Measurements from ENCODE around the gene SPAG16.

Gene SPAG16

DNA sequence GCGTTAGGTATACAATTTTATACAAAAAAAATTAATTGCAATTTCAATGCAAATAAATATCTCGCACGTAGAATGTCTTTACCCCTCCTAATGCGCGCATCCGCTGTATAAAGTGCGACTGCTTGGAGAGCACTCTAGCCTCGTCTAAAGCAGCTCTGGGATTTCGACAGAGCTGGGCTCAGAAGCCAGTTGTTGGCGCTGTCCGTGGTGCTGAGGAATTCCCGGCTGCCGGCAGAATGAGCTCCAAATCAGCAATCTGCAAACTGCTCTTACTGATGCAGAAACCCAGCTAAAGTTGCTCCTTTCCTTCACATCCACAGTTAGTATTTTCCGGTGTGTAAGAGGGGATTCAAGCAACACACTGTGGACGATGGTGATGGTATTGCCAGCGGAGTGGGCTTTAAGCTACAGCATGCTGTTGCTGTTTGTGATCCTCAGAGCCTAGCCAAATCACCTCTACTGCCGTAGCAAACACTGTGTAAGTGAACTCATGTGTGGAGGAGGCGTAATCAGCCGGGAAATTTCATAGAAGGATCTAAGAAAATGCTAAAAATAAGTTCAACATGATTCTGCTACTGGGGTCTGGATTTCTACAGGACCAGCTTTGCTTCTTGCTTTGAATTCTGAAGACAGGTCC lies 1126.8 kb downstream of the SPAG16 start, which contains the start of gene VWC2L:
Gene VWC2L, plus strand, starts transcription at position 137 of the 637 bp plus-strand sequence. CDS start 3,140 bp downstream, outside the sequence.
- peak; percentile 71 for DNase-seq

DNA sequence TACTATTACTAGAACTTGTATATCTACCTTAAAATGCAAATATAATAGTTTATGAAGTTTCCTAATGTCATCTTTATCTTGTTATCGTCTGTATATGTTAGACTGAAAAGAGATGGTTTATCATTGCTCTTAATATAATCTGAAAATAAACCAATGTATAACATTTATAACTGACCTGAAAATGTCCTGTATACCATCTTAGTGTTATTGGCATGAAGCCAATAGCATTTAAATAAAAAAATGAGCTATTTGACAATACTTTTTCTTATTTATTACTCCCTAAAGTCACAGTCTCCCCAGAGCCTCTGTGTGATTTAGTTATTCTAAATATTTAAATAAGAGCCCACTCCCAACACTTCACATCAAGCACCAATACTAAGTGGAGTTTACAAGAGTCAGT lies 1128.4 kb downstream of the SPAG16 start:
- no peak for DNase-seq

DNA sequence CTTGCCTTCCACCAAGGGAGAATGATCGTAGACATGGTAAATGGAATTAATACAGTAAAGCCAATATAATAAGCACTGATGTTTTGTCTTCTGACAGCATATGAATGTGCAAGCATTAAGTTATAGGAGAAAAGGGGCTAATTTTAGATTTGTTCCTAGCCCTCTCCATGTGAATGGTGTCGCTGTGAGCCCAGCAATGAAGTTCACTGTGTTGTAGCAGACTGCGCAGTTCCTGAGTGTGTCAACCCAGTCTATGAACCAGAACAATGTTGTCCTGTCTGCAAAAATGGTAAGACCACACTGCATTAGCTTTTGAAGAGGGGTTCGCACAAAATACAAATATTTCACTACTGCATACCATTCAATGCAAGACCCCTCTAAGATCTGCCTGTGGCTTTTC lies 1152.2 kb downstream of the SPAG16 start:
- no peak for DNase-seq

DNA sequence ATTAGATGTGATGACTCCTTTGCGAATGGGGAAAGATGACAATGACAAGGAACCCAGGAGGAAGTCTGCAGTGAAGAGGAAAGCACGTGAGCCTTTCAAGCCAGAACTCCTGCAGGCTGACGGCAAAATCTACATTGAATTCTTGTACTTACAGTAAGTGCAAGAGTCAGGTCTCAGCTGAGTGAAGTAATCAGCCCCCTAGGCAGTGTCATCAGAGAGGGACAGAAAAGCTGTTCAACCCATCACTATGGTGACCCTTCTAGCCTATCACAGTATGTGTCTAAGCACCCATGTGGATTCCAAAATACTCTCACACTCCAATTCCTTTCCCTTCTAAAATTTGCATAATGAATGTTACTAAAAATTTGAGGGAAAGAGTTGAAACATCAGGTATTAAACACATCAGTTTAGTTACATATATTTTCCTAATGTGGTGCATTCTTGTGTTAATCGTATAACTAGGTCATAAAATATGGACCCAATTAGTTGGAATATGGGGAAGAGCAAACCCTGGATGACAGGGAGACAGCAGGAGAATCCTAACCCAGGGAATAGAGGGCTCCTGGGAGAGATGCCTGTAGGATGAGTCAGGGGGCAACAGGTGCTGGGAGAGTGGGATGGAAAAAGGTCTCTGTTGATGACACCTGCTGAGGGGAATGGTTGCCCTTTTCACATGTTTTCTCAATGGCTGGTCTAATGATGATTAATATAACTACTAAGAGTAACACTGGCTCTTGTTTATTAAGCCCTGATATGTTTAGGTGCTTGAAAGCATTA lies 1166.0 kb downstream of the SPAG16 start:
- DNase-seq = no peak

DNA sequence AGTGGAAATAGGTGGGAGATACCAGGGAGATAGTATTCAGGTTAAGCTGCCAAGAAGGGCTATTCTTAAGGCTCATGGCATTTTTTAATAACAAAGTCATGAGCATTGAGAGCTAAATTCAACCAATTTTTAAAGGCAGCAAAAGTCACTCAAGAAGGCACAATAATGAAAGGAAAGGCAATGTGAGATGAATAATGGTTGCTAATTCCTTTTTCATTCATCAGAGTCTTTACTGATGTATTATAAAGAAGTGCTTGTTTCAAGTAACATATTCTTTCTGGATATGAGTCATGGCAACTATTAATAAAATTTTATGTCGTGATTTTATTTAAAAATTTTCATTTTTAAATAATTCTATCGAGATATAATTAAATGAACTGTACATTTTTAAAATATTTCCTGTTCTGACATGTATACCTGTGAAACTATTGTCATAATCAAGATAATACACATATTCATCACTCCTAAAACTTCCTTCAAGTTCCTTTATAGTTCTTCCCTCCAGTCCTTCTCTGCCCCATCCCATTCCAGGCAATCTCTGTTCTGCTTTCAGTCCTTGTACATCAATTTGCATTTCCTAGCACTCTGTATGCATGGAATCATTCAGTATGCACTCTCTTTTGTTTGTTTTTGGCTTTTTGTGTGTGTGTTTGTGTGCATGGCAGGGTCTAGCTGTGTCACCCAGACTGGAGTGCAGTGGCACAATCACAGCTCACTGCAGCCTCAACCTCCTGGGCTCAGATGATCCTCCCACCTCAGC lies 1167.4 kb downstream of the SPAG16 start:
- no peak for DNase-seq

All from hematopoietic multipotent progenitor cell treated with erythropoietin and hydrocortisone succinate and interleukin-3 and kit ligand, for 6 days (in vitro differentiated cells).